Coronary artery (tissue), 2 donors: ENCODE results near the gene PPM1F.

Experiments used
- DNase-seq: peaks from one replicate; pipeline ENCODE4 v3.0.0-alpha.2; 2017; ENCODE audit warnings: low spot score
- H3K27ac ChIP-seq, 2 donors: fragments of 200-600 bp; sonication (generic); one replicate each; pipeline ENCODE4 v1.5.1; 2016 to 2019
- H3K4me3 ChIP-seq: fragments of 200-600 bp; sonication (generic); 2 replicates; pipeline ENCODE4 v1.5.1; 2016; ENCODE audit warnings: mild to moderate bottlenecking, moderate library complexity
- TF ChIP-seq, protein P1 (sequence below): fragments of 200-600 bp; sonication (generic); IDR thresholded peaks from one replicate; pipeline ENCODE4 v1.5.1; 2019; ENCODE audit warnings: antibody characterized with exemption

PPM1F gene

DNA sequence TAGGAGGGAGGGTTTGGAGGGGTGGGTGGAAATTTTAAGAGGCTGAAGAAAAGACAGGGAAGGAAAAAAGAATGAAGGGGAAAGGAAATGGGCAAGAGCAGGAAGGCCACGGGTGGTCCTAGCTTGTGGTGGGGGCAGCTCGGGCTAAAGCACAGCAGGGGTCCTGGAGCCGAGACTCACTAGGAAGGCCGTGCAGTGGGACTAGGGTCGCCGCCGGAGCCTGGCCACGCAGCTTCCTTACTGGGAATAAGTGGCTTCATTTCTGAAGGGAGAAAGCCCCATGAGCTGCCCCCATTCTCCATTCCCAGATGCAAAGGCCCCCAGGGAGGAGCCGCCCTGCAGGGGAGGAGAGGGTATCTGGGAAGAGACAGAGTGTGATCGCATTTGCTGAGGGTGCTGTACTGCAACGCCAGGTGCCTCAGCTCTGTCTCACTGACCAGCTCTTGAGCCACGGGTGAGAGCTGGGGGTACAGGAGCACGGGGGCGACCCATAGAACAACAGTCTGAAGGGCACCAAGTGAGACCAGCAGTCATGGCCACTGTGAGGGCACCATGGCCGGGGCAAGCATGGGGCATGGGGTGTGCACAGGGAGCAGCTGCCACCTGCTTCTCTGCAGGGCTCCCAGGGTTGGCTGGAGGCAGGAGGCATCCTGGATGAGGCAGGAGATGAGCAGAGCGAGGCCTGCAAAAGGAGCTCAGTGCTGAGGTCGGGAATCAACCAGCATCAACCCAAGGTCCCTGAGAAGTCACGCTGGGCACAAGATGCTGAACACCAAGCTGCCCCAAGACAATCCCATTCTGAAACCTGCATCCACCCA is 18.4 kb upstream of the PPM1F start:
- no peak for DNase-seq
- no peak overlapping the region for H3K4me3 ChIP-seq
- H3K27ac ChIP-seq, result no peak overlapping the region
- TF ChIP-seq, protein P1, sequence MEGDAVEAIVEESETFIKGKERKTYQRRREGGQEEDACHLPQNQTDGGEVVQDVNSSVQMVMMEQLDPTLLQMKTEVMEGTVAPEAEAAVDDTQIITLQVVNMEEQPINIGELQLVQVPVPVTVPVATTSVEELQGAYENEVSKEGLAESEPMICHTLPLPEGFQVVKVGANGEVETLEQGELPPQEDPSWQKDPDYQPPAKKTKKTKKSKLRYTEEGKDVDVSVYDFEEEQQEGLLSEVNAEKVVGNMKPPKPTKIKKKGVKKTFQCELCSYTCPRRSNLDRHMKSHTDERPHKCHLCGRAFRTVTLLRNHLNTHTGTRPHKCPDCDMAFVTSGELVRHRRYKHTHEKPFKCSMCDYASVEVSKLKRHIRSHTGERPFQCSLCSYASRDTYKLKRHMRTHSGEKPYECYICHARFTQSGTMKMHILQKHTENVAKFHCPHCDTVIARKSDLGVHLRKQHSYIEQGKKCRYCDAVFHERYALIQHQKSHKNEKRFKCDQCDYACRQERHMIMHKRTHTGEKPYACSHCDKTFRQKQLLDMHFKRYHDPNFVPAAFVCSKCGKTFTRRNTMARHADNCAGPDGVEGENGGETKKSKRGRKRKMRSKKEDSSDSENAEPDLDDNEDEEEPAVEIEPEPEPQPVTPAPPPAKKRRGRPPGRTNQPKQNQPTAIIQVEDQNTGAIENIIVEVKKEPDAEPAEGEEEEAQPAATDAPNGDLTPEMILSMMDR, result no peak

DNA sequence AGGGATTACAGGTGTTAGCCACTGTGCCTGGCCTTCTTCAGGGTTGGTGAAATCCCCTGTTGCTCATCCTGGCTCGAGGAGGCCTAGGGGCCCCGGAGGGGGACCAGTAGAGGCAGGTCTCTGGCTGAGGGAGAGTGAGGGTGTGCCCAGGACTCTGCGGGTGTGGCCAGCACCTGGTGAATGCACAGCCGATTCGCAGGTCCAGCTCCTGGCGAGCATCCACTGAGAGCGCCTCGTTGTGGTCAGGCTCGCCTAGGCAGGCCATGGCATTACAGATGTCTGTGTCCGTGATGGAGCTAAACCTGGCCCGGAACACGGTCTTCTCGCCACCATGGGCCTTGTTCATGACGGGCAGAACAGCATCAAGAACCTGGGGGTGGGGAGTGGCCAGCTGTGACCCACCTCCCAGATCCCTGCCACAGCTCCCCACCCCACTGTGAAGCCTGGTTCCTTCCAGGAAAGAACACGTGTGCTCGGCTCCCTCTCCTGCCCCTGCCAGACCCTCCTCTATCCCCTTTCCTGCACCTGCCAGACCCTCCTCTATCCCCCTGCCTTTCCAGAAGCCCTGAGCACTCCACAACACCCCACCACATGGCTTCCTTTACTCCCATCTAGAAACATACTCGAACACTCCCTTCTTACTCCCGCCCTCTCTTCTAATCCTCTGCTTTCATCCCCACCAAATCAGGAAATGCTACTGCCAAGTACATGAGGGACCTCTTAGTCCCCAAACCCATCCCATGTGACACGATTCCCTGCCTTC is 17.6 kb upstream of the PPM1F start:
- DNase-seq, result no peak
- no peak overlapping the region for H3K4me3 ChIP-seq
- TF ChIP-seq, protein P1, result no peak
- no peak overlapping the region for H3K27ac ChIP-seq

DNA sequence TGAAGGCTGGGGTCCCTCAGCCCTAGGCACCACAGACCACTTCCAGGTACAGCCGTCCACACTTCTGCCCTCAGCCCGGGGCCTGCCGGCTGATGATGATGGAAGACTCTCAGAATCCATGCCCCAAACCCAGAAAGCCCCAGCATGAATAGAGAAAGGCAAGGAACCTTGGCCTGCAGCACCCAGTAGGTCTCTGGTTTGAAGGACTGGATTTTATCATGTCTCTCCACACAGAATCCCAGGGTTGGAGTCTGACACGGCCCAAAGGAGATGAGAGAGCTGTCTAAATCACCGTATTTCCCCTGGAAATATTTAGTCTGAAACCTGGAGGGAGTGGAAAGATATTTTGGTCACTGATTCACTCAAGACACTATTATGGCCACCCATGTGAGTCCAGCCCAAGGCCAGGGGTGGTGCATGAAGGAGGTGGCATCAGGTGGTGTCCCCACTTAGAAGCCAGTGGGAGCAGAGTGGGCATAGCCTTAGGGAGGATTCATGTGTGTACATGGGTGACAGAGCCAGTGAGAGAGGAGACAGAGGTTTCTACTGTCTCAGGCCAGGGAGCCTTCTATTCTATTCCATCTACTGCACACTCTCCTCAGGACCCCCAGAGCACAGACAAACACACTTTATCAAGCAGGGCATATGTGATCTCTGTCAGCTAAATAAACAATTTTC is 15.9 kb upstream of the PPM1F start:
- DNase-seq, result no peak
- no peak overlapping the region for H3K27ac ChIP-seq
- TF ChIP-seq, protein P1, result no peak
- no peak overlapping the region for H3K4me3 ChIP-seq

DNA sequence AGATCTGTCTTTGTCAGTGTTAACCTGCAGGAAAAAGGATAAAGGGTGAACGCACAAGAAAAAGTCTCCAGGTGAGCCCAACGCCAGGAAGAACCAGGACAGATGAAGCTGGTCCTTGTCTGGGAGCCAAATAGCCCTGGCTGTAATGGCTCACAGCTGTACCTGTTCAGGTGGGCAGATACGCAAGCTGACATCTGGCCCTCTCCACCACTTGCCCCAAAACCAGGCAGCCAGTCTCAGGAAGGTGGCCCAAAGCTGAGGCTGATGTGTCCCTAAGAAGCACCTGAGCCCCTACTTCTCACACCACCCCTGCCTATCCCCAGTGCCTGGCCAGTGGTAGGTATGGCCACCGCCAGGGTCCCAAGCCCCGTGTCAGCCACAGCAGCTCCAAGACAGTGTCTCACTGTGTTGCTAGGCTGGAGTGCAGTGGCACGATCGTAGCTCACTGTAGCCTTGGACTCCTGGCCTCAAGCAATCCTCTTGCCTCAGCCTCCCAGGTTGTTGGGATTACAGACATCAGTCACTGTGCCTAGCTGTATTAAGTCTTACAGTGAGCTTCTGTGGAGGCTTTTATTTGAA is 15.1 kb upstream of the PPM1F start:
- no peak for DNase-seq
- Histone ChIP-seq H3K27ac (no peak overlapping the region), H3K4me3 (no peak overlapping the region)
- TF ChIP-seq, protein P1, result no peak

DNA sequence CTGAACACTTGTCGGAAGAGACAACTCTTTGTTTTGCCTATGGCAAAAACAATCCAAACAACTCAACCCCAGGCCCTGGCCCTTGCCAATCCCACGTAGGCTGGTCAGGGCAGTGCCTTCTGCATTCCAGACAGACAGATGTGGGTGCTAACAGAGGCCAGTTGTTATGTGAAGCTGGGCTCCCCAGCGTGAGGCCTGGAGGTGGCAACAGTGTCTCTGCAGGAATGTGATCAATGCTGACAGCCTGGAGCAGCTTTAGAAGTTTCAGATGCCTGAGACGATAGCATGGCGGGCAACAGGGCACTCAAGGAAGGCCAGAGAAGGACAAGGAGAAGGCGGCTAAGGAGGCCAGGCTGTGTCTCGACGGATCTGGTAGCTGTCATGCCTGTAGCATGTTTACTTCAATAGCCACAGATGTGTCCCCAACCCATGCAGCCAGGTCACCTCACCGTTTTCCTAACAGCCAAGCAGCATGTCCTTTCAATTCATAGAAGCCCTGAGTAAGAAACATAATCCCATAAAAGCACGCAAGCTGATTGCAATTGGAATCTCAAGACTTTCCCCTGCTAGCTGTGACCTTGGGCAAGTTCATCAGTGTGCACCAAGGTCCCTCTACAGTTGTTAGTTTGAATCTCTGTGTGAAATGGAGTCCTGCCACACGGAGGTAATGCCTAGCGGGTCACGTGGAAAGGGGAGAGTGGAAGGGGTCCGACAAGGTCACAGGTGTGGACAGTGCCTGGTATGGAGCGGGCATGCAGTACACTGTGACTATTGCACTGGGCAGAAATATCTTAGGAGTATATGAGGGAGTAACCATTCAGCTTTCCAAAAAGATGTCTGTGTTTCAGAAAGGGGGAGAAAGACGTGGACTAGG is 14.2 kb upstream of the PPM1F start:
- DNase-seq, result no peak
- Histone ChIP-seq H3K4me3 (no peak overlapping the region), H3K27ac (no peak overlapping the region)
- TF ChIP-seq, protein P1, result no peak

DNA sequence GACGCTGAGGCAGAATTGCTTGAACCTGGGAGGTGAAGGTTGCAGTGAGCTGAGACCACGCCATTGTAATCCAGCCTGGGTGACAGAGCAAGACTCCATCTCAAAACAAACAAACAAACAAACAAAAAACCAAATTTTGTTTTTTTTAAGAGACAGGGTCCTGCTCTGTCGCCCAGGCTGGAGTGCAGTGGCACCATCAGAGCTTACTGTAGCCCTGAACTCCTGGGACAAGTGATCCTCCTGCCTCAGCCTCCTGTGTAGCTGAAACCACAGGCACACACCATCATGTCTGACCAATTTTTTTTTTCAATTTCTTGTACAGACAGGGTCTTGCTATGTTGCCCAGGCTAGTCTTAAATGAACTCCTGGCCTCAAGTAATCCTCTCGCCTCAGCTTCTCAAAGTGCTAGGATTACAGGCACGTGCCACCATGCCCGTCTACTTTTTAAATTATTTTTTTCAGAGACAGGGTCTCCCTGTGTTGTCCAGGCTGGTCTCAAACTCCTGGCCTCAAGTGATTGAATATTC is 13.2 kb upstream of the PPM1F start:
- H3K4me3 ChIP-seq, result no peak overlapping the region
- H3K27ac ChIP-seq, result no peak overlapping the region
- DNase-seq, result no peak
- TF ChIP-seq, protein P1, result no peak
